Hepatocyte (in vitro differentiated cells): ENCODE measurements around the gene STK32B. TPM values are rescaled to one million over a fixed set of nuclear protein-coding genes. Genes with fewer than 3 reads are reported as not detected.

Source experiments
- DNase-seq: peaks from one replicate; pipeline ENCODE4 v3.0.0-alpha.2; 2016; ENCODE audit warnings: low spot score
- H2AFZ ChIP-seq: fragments of 200-600 bp; sonication (generic); 2 replicates; pipeline ENCODE4 v1.6.0; 2016; ENCODE audit warnings: antibody characterized with exemption, mild to moderate bottlenecking
- H3K27ac ChIP-seq: fragments of 200-600 bp; sonication (generic); 2 replicates; pipeline ENCODE4 v1.5.1; 2016; ENCODE audit warnings: mild to moderate bottlenecking
- H3K27me3 ChIP-seq: fragments of 200-600 bp; sonication (generic); 2 replicates; pipeline ENCODE4 v1.6.1; 2016
- H3K36me3 ChIP-seq: fragments of 200-600 bp; sonication (generic); replicated peaks from 2 replicates; pipeline ENCODE4 v1.5.1; 2016; ENCODE audit warnings: low read depth; ENCODE audit not compliant: insufficient read depth
- H3K4me1 ChIP-seq: fragments of 200-600 bp; sonication (generic); 2 replicates; pipeline ENCODE4 v1.5.1; 2016; ENCODE audit warnings: mild to moderate bottlenecking, moderate library complexity; ENCODE audit not compliant: insufficient read depth
- H3K4me2 ChIP-seq: fragments of 200-600 bp; sonication (generic); 2 replicates; pipeline ENCODE4 v1.6.0; 2016
- H3K4me3 ChIP-seq: fragments of 200-600 bp; sonication (generic); 2 replicates; pipeline ENCODE4 v1.5.1; 2016; ENCODE audit warnings: mild to moderate bottlenecking
- H3K79me2 ChIP-seq: fragments of 200-600 bp; sonication (generic); 2 replicates; pipeline ENCODE4 v1.6.0; 2017; ENCODE audit warnings: mild to moderate bottlenecking
- H3K9me2 ChIP-seq: fragments of 200-600 bp; sonication (generic); replicated peaks from 2 replicates; pipeline ENCODE4 v1.6.0; 2017; ENCODE audit warnings: mild to moderate bottlenecking; ENCODE audit not compliant: insufficient read depth
- H3K9me3 ChIP-seq: fragments of 200-600 bp; sonication (generic); 2 replicates; pipeline ENCODE4 v1.5.1; 2016; ENCODE audit warnings: low read depth, mild to moderate bottlenecking
- H4K20me1 ChIP-seq: fragments of 200-600 bp; sonication (generic); 2 replicates; pipeline ENCODE4 v1.6.0; 2016; ENCODE audit warnings: mild to moderate bottlenecking; ENCODE audit not compliant: insufficient read depth, poor library complexity, severe bottlenecking
- EZH2 ChIP-seq: fragments of 200-600 bp; sonication (generic); IDR thresholded peaks from 2 replicates; pipeline ENCODE4 v1.6.1; 2016; ENCODE audit warnings: antibody characterized with exemption, mild to moderate bottlenecking, borderline replicate concordance
- EZH2phosphoT487 ChIP-seq: fragments of 200-600 bp; sonication (generic); IDR thresholded peaks from one replicate; pipeline ENCODE4 v1.6.1; 2018; ENCODE audit warnings: antibody characterized with exemption, mild to moderate bottlenecking, low read depth, moderate library complexity; ENCODE audit not compliant: unreplicated experiment, severe bottlenecking
- WGBS: methylation state at CpG from one replicate; pipeline ENCODE4 v1.1.6; 2016; ENCODE audit warnings: low lambda C conversion rate; ENCODE audit errors: missing lambda C conversion rate; 5-methylcytosine and 5-hydroxymethylcytosine counted together
- polyA plus RNA-seq: library from polyadenylated mRNA; unstranded; fragments of >200 nt; fragmentation: Nextera tagmentation; extraction: Ambion mirVana; gene quantifications from 2 replicates; pipeline ENCODE4 v1.2.1, GENCODE V29; 2016
- total RNA-seq: library from RNA; depleted of rRNA; stranded (reverse); fragments of >200 nt; gene quantifications from 2 replicates; pipeline ENCODE4 v1.2.3, GENCODE V29; 2014
- TF ChIP-seq, protein P1 (sequence below): fragments of 200-600 bp; sonication (generic); IDR thresholded peaks from 2 replicates; pipeline ENCODE4 v1.5.1; 2016; ENCODE audit warnings: antibody characterized with exemption, mild to moderate bottlenecking; ENCODE audit not compliant: poor library complexity

The STK32B gene
- total and polyA plus RNA-seq, 2 experiments from 2014 or later: 0.51 to 1.6 TPM

DNA sequence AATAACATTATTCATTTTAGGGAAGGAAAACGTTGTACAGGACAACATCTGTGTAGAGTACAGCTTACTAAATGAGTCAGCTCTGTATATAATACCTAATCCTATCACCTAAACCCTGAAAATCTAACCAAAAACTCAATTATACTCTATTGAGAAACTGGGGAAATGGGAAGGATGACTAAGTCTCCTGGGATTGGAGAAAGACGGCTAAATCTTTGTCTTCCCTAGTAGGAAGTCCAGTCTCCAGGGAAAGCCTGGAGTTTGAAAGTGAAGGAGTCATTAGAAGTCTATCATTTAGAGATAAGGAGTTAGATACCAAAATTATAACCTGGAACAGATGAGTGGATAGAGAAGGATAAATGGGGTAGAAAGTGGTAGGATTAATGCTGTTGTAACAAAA, 286.5 kb downstream of the STK32B start:
- no peaks in the 10 kb centered on the region for H4K20me1 ChIP-seq
- WGBS: 70% methylated on average over 2 of the region's 2 CpGs
- no peaks in the 10 kb centered on the region for H3K9me3 ChIP-seq
- H3K27ac ChIP-seq: no peak overlapping the region
- H3K4me2 ChIP-seq: no peak overlapping the region
- H3K4me1 ChIP-seq: no peaks in the 10 kb centered on the region
- no peaks in the 10 kb centered on the region for H3K79me2 ChIP-seq
- H3K9me2 ChIP-seq: no peaks in the 10 kb centered on the region
- no peak overlapping the region for H2AFZ ChIP-seq
- H3K36me3 ChIP-seq: no peaks in the 10 kb centered on the region
- TF ChIP-seq EZH2: no peak
- no peak for TF ChIP-seq EZH2phosphoT487
- TF ChIP-seq, protein P1, sequence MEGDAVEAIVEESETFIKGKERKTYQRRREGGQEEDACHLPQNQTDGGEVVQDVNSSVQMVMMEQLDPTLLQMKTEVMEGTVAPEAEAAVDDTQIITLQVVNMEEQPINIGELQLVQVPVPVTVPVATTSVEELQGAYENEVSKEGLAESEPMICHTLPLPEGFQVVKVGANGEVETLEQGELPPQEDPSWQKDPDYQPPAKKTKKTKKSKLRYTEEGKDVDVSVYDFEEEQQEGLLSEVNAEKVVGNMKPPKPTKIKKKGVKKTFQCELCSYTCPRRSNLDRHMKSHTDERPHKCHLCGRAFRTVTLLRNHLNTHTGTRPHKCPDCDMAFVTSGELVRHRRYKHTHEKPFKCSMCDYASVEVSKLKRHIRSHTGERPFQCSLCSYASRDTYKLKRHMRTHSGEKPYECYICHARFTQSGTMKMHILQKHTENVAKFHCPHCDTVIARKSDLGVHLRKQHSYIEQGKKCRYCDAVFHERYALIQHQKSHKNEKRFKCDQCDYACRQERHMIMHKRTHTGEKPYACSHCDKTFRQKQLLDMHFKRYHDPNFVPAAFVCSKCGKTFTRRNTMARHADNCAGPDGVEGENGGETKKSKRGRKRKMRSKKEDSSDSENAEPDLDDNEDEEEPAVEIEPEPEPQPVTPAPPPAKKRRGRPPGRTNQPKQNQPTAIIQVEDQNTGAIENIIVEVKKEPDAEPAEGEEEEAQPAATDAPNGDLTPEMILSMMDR: no peak
- no peak overlapping the region for H3K4me3 ChIP-seq
- no peaks in the 10 kb centered on the region for H3K27me3 ChIP-seq
- DNase-seq: no peak

DNA sequence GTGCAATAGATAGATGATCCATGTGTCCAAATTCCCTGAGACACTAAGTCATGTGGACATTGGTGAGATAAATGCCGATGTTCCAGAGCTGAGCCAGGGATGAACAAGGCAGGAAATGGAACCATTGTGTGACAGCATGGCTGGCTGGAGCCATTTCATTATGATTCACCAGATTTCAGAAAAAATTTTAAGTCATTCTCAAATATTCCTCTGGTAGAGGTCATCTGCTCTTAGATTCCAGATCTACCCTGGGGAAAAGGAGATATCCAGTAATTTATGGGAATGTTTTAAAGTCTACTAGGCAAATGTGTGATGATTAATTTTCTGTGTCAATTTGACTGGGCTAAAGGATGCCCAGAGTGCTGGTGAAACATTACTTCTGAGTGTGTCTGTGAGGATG, 287.3 kb downstream of the STK32B start:
- Histone ChIP-seq H3K27ac (no peak overlapping the region), H4K20me1 (no peaks in the 10 kb centered on the region), H3K4me2 (no peak overlapping the region), H3K4me1 (no peaks in the 10 kb centered on the region), H2AFZ (no peak overlapping the region), H3K79me2 (no peaks in the 10 kb centered on the region), H3K27me3 (no peaks in the 10 kb centered on the region), H3K4me3 (no peak overlapping the region), H3K9me3 (no peaks in the 10 kb centered on the region), H3K36me3 (no peaks in the 10 kb centered on the region), H3K9me2 (no peaks in the 10 kb centered on the region)
- DNase-seq: no peak
- 78% methylated on average over 1 of the region's 1 CpG for WGBS
- TF ChIP-seq EZH2phosphoT487 (no peak), EZH2 (no peak)
- TF ChIP-seq, protein P1: no peak

DNA sequence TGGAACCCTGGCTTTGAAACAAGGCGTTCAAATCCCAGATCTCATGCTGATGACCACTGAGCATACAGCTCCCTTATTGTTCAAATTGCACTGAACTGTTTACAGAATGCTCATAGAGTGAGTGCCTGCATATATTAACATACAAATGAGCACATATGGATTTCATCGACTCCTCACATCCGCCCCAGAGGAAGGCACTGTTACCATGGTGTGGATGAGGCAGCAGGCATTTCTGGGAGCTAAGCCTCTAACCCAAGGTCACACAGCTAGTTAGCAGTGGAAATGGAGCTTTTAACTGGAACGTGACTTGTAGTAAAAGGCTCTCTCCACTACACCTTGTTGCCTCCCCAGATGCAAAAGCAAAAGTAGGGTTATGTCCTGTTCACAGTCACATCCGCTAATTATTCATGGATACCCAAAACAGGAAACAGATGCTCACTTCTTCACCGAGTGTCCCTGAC, 289.7 kb downstream of the STK32B start:
- no peak for DNase-seq
- Histone ChIP-seq H3K36me3 (no peaks in the 10 kb centered on the region), H3K4me2 (no peak overlapping the region), H2AFZ (no peak overlapping the region), H3K79me2 (no peaks in the 10 kb centered on the region), H3K27me3 (no peaks in the 10 kb centered on the region), H3K4me1 (no peaks in the 10 kb centered on the region), H4K20me1 (no peaks in the 10 kb centered on the region), H3K9me2 (no peaks in the 10 kb centered on the region), H3K27ac (no peak overlapping the region), H3K9me3 (no peaks in the 10 kb centered on the region), H3K4me3 (no peak overlapping the region)
- 75% methylated on average over 6 of the region's 6 CpGs for WGBS
- TF ChIP-seq, protein P1: no peak
- TF ChIP-seq EZH2 (no peak), EZH2phosphoT487 (no peak)

DNA sequence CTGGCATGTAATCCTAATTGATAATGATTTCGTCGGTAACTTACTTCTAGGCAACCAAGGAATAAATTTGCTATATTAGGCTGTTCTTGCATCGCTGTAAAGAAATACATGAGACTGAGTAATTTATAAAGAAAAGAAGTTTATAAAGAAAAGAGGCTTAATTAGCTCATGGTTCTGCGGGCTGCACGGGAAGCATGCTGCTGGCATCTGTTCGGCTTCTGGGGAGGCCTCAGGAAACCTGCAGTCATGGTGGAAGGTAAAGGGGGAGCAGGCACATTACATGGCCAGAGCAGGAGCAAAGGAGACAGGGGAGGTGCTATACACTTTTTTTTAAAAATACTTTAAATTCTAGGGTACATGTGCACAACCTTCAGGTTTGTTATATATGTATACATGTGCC, 290.2 kb downstream of the STK32B start:
- no peak for TF ChIP-seq EZH2
- TF ChIP-seq, protein P1: no peak
- TF ChIP-seq EZH2phosphoT487: no peak
- Histone ChIP-seq H3K27me3 (no peaks in the 10 kb centered on the region), H3K79me2 (no peaks in the 10 kb centered on the region), H3K27ac (no peak overlapping the region), H3K9me3 (no peaks in the 10 kb centered on the region), H3K36me3 (no peaks in the 10 kb centered on the region), H3K4me1 (no peaks in the 10 kb centered on the region), H3K4me3 (no peak overlapping the region), H3K4me2 (no peak overlapping the region), H2AFZ (no peak overlapping the region), H4K20me1 (no peaks in the 10 kb centered on the region), H3K9me2 (no peaks in the 10 kb centered on the region)
- DNase-seq: no peak
- WGBS: 97% methylated on average over 6 of the region's 6 CpGs
